Panc1 (cell line): ENCODE measurements around the gene TAF11.

Experiments
- CTCF ChIP-seq: fragments of 450-650 bp; IDR thresholded peaks from 2 replicates; pipeline ENCODE4 v1.5.1; 2017; ENCODE audit warnings: mild to moderate bottlenecking
- POLR2AphosphoS5 ChIP-seq: IDR thresholded peaks from 2 replicates; pipeline ENCODE4 v1.6.1; 2012; ENCODE audit warnings: mild to moderate bottlenecking, low read depth, low read length, moderate library complexity
- REST ChIP-seq, 2 experiments: IDR thresholded peaks; 2 replicates each; pipeline ENCODE4 v1.6.1; 2011 to 2012; ENCODE audit warnings: low read depth in 2 of 2, control low read depth in 1 of 2, low read length in 1 of 2, mild to moderate bottlenecking in 1 of 2, moderate library complexity in 1 of 2; ENCODE audit not compliant: insufficient read depth in 1 of 2
- SIN3A ChIP-seq: IDR thresholded peaks from 2 replicates; pipeline ENCODE4 v1.6.1; 2012; ENCODE audit warnings: low read depth, mild to moderate bottlenecking, low read length, moderate library complexity, borderline replicate concordance; ENCODE audit not compliant: insufficient read depth
- TCF7L2 ChIP-seq: IDR thresholded peaks from 2 replicates; pipeline ENCODE4 v1.6.1; 2011; ENCODE audit warnings: mild to moderate bottlenecking, low read depth, low read length, inconsistent platforms

DNA sequence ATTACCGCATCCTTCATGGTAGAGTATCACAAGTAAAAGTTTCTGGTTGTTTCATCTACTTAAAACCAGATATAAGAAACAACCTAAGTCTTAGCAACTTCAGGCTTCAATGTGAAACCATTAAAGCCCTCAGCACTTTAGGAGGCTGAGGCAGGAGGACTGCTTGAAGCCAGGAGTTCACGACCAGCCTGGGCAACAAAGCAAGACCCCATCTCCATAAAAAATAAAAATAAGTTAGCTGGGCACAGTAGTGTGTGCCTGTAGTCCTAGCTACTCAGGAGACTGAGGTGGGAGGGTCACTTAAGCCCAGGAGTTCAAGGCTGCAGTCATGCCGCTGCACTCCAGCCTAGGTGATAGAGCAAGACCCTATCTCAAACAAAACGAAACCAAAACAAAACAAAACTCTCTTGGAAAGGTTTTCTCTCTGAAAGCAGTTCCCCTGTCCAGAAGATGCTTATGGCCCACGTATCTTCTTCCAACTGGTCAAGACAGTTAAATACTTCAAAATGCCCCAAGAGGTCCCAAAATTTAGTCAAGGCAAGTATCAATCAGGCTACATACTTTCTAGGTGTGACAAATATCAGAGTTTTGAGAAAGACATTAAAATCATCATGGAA lies 9.9 kb downstream of the TAF11 start:
- TF ChIP-seq CTCF (no peak), TCF7L2 (no peak), POLR2AphosphoS5 (no peak), SIN3A (no peak), REST (IDR thresholded peaks at IDR 0.05; ENCODE audit: insufficient read depth in 1 of 2, low read depth in 2 of 2, low read length in 1 of 2) (no peak)
